Measurements from ENCODE around the gene EGLN3. TPM values are rescaled to one million over a fixed set of nuclear protein-coding genes. Genes with fewer than 3 reads are reported as not detected.

Gene EGLN3
- total RNA-seq, 1 experiment from 2014 or later: 23.6 TPM

GRCh38 chr14:33894339-33894738 is 56.5 kb downstream of the EGLN3 start:
- Histone ChIP-seq H3K4me3 (no peak overlapping the region), H2AFZ (no peak overlapping the region), H4K20me1 (ENCODE audit: insufficient read depth) (no peaks in the 10 kb centered on the region), H3K36me3 (ENCODE audit: low read depth) (no peaks in the 10 kb centered on the region), H3F3A (ENCODE audit: insufficient read depth, low read depth) (no peaks in the 10 kb centered on the region), H3K27me3 (ENCODE audit: insufficient read depth, low read depth) (no peaks in the 10 kb centered on the region), H3K9me2 (ENCODE audit: insufficient read depth) (no peaks in the 10 kb centered on the region), H3K79me2 (ENCODE audit: low read depth) (no peaks in the 10 kb centered on the region), H3K27ac (no peak overlapping the region), H3K9me3 (ENCODE audit: insufficient read depth, low read depth) (no peaks in the 10 kb centered on the region), H3K4me2 (no peak overlapping the region), H3K4me1 (replicated peaks; ENCODE audit: insufficient read depth) (no peaks in the 10 kb centered on the region)
- no peak for DNase-seq
- TF ChIP-seq CTCF (conservative IDR thresholded peaks at IDR 0.05) (no peak), EZH2 (IDR thresholded peaks at IDR 0.05; ENCODE audit: low read depth) (no peak)
- POLR2A ChIA-PET (ENCODE audit: unreplicated experiment): interaction anchor here (0.6 kb wide), 1 partner anchor 56 kb away, joined by 3 read pairs; no protein-coding TSS in a partner anchor
- no TSS peak for BruUV-seq (replicated peaks)
- intact Hi-C loops (cut with micrococcal nuclease; ENCODE audit: unreplicated experiment): no loop called here
- CTCF ChIA-PET: no interaction called here

- BruUV-seq (replicated peaks): no TSS peak
- intact Hi-C loops (cut with micrococcal nuclease; ENCODE audit: unreplicated experiment): no loop called here
- TF ChIP-seq CTCF (conservative IDR thresholded peaks at IDR 0.05): no peak
- no peak for TF ChIP-seq EZH2 (IDR thresholded peaks at IDR 0.05; ENCODE audit: low read depth)
- H4K20me1 ChIP-seq (ENCODE audit: insufficient read depth): no peaks in the 10 kb centered on the region
- no peaks in the 10 kb centered on the region for H3K79me2 ChIP-seq (ENCODE audit: low read depth)
- ChIA-PET CTCF (no interaction called here), POLR2A (ENCODE audit: unreplicated experiment) (no interaction called here)
- no peak overlapping the region for H3K27ac ChIP-seq
- no peak overlapping the region for H3K4me2 ChIP-seq
- H3F3A ChIP-seq (ENCODE audit: insufficient read depth, low read depth): no peaks in the 10 kb centered on the region
- no peak for DNase-seq
- no peak overlapping the region for H3K4me3 ChIP-seq
- H2AFZ ChIP-seq: no peak overlapping the region
- no peaks in the 10 kb centered on the region for H3K27me3 ChIP-seq (ENCODE audit: insufficient read depth, low read depth)
- H3K36me3 ChIP-seq (ENCODE audit: low read depth): no peaks in the 10 kb centered on the region
- H3K9me2 ChIP-seq (ENCODE audit: insufficient read depth): no peaks in the 10 kb centered on the region
- no peaks in the 10 kb centered on the region for H3K4me1 ChIP-seq (replicated peaks; ENCODE audit: insufficient read depth)
- no peaks in the 10 kb centered on the region for H3K9me3 ChIP-seq (ENCODE audit: insufficient read depth, low read depth)
Observed at GRCh38 chr14:33891700-33892099, 59.2 kb downstream of the EGLN3 start.

GRCh38 chr14:33884916-33885315 is 66.0 kb downstream of the EGLN3 start:
- H3K36me3 ChIP-seq (ENCODE audit: low read depth): no peaks in the 10 kb centered on the region
- no peaks in the 10 kb centered on the region for H3K27me3 ChIP-seq (ENCODE audit: insufficient read depth, low read depth)
- H3K4me2 ChIP-seq: no peak overlapping the region
- no peak overlapping the region for H3K4me3 ChIP-seq
- H4K20me1 ChIP-seq (ENCODE audit: insufficient read depth): no peaks in the 10 kb centered on the region
- BruUV-seq (replicated peaks): no TSS peak
- ChIA-PET POLR2A (ENCODE audit: unreplicated experiment) (no interaction called here), CTCF (no interaction called here)
- intact Hi-C loops (cut with micrococcal nuclease; ENCODE audit: unreplicated experiment): no loop called here
- TF ChIP-seq CTCF (conservative IDR thresholded peaks at IDR 0.05) (no peak), EZH2 (IDR thresholded peaks at IDR 0.05; ENCODE audit: low read depth) (no peak)
- H3K4me1 ChIP-seq (replicated peaks; ENCODE audit: insufficient read depth): no peaks in the 10 kb centered on the region
- H3K9me2 ChIP-seq (ENCODE audit: insufficient read depth): no peaks in the 10 kb centered on the region
- no peaks in the 10 kb centered on the region for H3K79me2 ChIP-seq (ENCODE audit: low read depth)
- no peak for DNase-seq
- H3K27ac ChIP-seq: no peak overlapping the region
- no peak overlapping the region for H2AFZ ChIP-seq
- H3F3A ChIP-seq (ENCODE audit: insufficient read depth, low read depth): no peaks in the 10 kb centered on the region
- H3K9me3 ChIP-seq (ENCODE audit: insufficient read depth, low read depth): no peaks in the 10 kb centered on the region

Measured in PC-9 (cell line).